ENCODE data around the gene AQP12B.
"Not testable (repeated sequence)": the region's sequence is repeated elsewhere in the genome, so short reads cannot be mapped to it uniquely, and the experiment has no call there.

Gene AQP12B

GRCh38 chr2:240701091-240701735, 18.5 kb upstream of the AQP12B start:
- DNase-seq (ENCODE audit: low spot score), result no peak

- DNase-seq (ENCODE audit: low spot score), result not testable (repeated sequence)
Measured at GRCh38 chr2:240700616-240701015, 17.9 kb upstream of the AQP12B start.

- DNase-seq (ENCODE audit: low spot score), result not testable (repeated sequence)
Measured at GRCh38 chr2:240699835-240700234, 17.1 kb upstream of the AQP12B start.

- not testable (repeated sequence) for DNase-seq (ENCODE audit: low spot score)
Measured at GRCh38 chr2:240698852-240699561, 16.3 kb upstream of the AQP12B start.

- DNase-seq (ENCODE audit: low spot score), result not testable (repeated sequence)
Measured at GRCh38 chr2:240696469-240696868, 13.8 kb upstream of the AQP12B start.

- not testable (repeated sequence) for DNase-seq (ENCODE audit: low spot score)
Measured at GRCh38 chr2:240695593-240695992, 12.9 kb upstream of the AQP12B start.

GRCh38 chr2:240694304-240694703, 11.6 kb upstream of the AQP12B start:
- DNase-seq (ENCODE audit: low spot score), result not testable (repeated sequence)

GRCh38 chr2:240692583-240693561, 10.2 kb upstream of the AQP12B start:
- not testable (repeated sequence) for DNase-seq (ENCODE audit: low spot score)

GRCh38 chr2:240691631-240692420, 9.1 kb upstream of the AQP12B start, which contains the start of gene AQP12A:
Gene AQP12A, plus strand, starts transcription at chr2:240691866. Its CDS starts 48 bp downstream, at chr2:240691914.
- DNase-seq (ENCODE audit: low spot score), result not testable (repeated sequence)

- DNase-seq (ENCODE audit: low spot score), result not testable (repeated sequence)
Measured at GRCh38 chr2:240691075-240691427, 8.4 kb upstream of the AQP12B start.

GRCh38 chr2:240690421-240691074, 7.9 kb upstream of the AQP12B start:
- not testable (repeated sequence) for DNase-seq (ENCODE audit: low spot score)

- no peak for DNase-seq (ENCODE audit: low spot score)
Measured at GRCh38 chr2:240689975-240690374, 7.3 kb upstream of the AQP12B start.

GRCh38 chr2:240688553-240688919, 5.9 kb upstream of the AQP12B start:
- DNase-seq (ENCODE audit: low spot score), result no peak

- DNase-seq (ENCODE audit: low spot score), result no peak
Measured at GRCh38 chr2:240687741-240688552, 5.3 kb upstream of the AQP12B start.

GRCh38 chr2:240687045-240687740, 4.5 kb upstream of the AQP12B start:
- DNase-seq (ENCODE audit: low spot score), result no peak

GRCh38 chr2:240686460-240686859, 3.8 kb upstream of the AQP12B start:
- no peak for DNase-seq (ENCODE audit: low spot score)

GRCh38 chr2:240685771-240686371, 3.2 kb upstream of the AQP12B start:
- DNase-seq (ENCODE audit: low spot score), result no peak

GRCh38 chr2:240683980-240684728, 1.5 kb upstream of the AQP12B start:
- not testable (repeated sequence) for DNase-seq (ENCODE audit: low spot score)
